CD14-positive monocyte (primary cell): Measurements from ENCODE around the gene ABO. TPM values are rescaled to one million over a fixed set of nuclear protein-coding genes. Genes with fewer than 3 reads are reported as not detected.

Experiments used
- DNase-seq, 3 donors: peaks; one replicate each; pipeline ENCODE4 v3.0.0-alpha.2; 2011 to 2022
- H2AFZ ChIP-seq: 2 replicates; pipeline ENCODE4 v1.6.0; 2012; ENCODE audit warnings: mild to moderate bottlenecking, low read depth, low read length, inconsistent platforms; ENCODE audit not compliant: insufficient read depth, poor library complexity, severe bottlenecking
- H3K27ac ChIP-seq, 2 donors: 1 replicate in 1 of 2; 2 replicates in 1 of 2; pipeline ENCODE4 v1.5.1; 2012 to 2013; ENCODE audit warnings: low read length in 2 of 2, control low read depth in 1 of 2, inconsistent platforms in 1 of 2, low read depth in 1 of 2, mild to moderate bottlenecking in 1 of 2
- H3K27me3 ChIP-seq, 2 donors: one replicate each; pipeline versions ENCODE4 v1.6.0 to v1.6.1; 2011 to 2013; ENCODE audit warnings: low read length in 2 of 2; ENCODE audit not compliant: control insufficient read depth in 2 of 2, insufficient read depth in 2 of 2
- H3K36me3 ChIP-seq, 2 donors: replicated peaks in 1 of 2; 1 replicate in 1 of 2; 2 replicates in 1 of 2; pipeline versions ENCODE4 v1.5.1 to v1.6.1; 2012 to 2013; ENCODE audit warnings: low read length in 2 of 2, control low read depth in 1 of 2, inconsistent platforms in 1 of 2, mild to moderate bottlenecking in 1 of 2; ENCODE audit not compliant: insufficient read depth in 2 of 2, control insufficient read depth in 1 of 2
- H3K4me1 ChIP-seq, 2 donors: 1 replicate in 1 of 2; 2 replicates in 1 of 2; pipeline versions ENCODE4 v1.5.1 to v1.6.1; 2012 to 2013; ENCODE audit warnings: low read length in 2 of 2, control low read depth in 1 of 2, inconsistent platforms in 1 of 2, mild to moderate bottlenecking in 1 of 2, moderate library complexity in 1 of 2; ENCODE audit not compliant: insufficient read depth in 2 of 2, control insufficient read depth in 1 of 2
- H3K4me2 ChIP-seq: replicated peaks from 2 replicates; pipeline ENCODE3; 2012; ENCODE audit warnings: low read length, moderate library complexity, mild to moderate bottlenecking; ENCODE audit not compliant: poor library complexity, severe bottlenecking; ENCODE audit errors: extremely low read depth
- H3K4me3 ChIP-seq, 3 experiments: fragments of 200-600 bp in 1 of 3; sonication (generic) in 1 of 3; replicated peaks in 1 of 3; 1 replicate in 2 of 3; 2 replicates in 1 of 3; pipeline ENCODE4 v1.5.1; 2011 to 2013; ENCODE audit warnings: low read length in 3 of 3, mild to moderate bottlenecking in 3 of 3, control low read depth in 2 of 3, low read depth in 2 of 3, inconsistent platforms in 1 of 3, moderate library complexity in 1 of 3
- H3K79me2 ChIP-seq: 2 replicates; pipeline ENCODE4 v1.6.0; 2012; ENCODE audit warnings: mild to moderate bottlenecking, control low read depth, inconsistent platforms, low read length, moderate library complexity; ENCODE audit not compliant: insufficient read depth
- H3K9ac ChIP-seq: 2 replicates; pipeline ENCODE4 v1.6.0; 2017; ENCODE audit warnings: low read length, mild to moderate bottlenecking; ENCODE audit not compliant: insufficient read depth, poor library complexity, severe bottlenecking
- H3K9me3 ChIP-seq, 2 donors: replicated peaks in 1 of 2; 1 replicate in 1 of 2; 2 replicates in 1 of 2; pipeline versions ENCODE4 v1.5.1 to v1.6.1; 2012 to 2013; ENCODE audit warnings: low read length in 2 of 2, control low read depth in 1 of 2; ENCODE audit not compliant: control insufficient read depth in 1 of 2, insufficient read depth in 1 of 2
- H4K20me1 ChIP-seq: 2 replicates; pipeline ENCODE4 v1.6.0; 2012; ENCODE audit warnings: mild to moderate bottlenecking, low read length, control low read depth, moderate library complexity; ENCODE audit not compliant: insufficient read depth
- H3K27ac Mint-ChIP-seq, 7 donors: one replicate each; pipeline ENCODE4 v1.8.0; 2020; ENCODE audit warnings: mild to moderate bottlenecking in 7 of 7, mixed read lengths in 7 of 7, moderate library complexity in 6 of 7, inconsistent platforms in 2 of 7
- H3K27me3 Mint-ChIP-seq, 3 donors: one replicate each; pipeline ENCODE4 v1.8.0; 2021 to 2022; ENCODE audit warnings: low read depth in 3 of 3, mild to moderate bottlenecking in 3 of 3, mixed read lengths in 3 of 3, moderate library complexity in 3 of 3, inconsistent platforms in 1 of 3
- H3K36me3 Mint-ChIP-seq, 2 donors: one replicate each; pipeline ENCODE4 v1.8.0; 2020; ENCODE audit warnings: mixed read lengths in 2 of 2, inconsistent platforms in 1 of 2, mild to moderate bottlenecking in 1 of 2
- H3K4me1 Mint-ChIP-seq: one replicate; pipeline ENCODE4 v1.8.0; 2020; ENCODE audit warnings: mild to moderate bottlenecking, mixed read lengths
- H3K4me3 Mint-ChIP-seq, 2 donors: one replicate each; pipeline ENCODE4 v1.8.0; 2020; ENCODE audit warnings: mild to moderate bottlenecking in 2 of 2, mixed read lengths in 2 of 2, moderate library complexity in 1 of 2
- H3K9me3 Mint-ChIP-seq, 7 donors: one replicate each; pipeline ENCODE4 v1.8.0; 2020 to 2022; ENCODE audit warnings: mixed read lengths in 7 of 7, mild to moderate bottlenecking in 6 of 7, moderate library complexity in 6 of 7, inconsistent platforms in 2 of 7
- WGBS: methylation state at CpG from one replicate; pipeline ENCODE4 v1.1.5; 2013; ENCODE audit warnings: missing lambda C conversion rate; ENCODE audit not compliant: insufficient coverage; 5-methylcytosine and 5-hydroxymethylcytosine counted together
- intact Hi-C, 2 donors: fragments of 100-400 bp; cut with micrococcal nuclease; formaldehyde crosslinking; loops; one replicate each; pipeline versions ENCODE4 v1.15.0 to v1.15.1; 2023
- polyA plus RNA-seq, 3 donors: library from polyadenylated mRNA; depleted of rRNA in 1 of 3; unstranded in 2 of 3; stranded (reverse) in 1 of 3; fragments of 300-500 nt in 2 of 3; fragments of >200 nt in 1 of 3; fragmentation: Illumina TruSeq in 2 of 3; gene quantifications; 1 replicate in 2 of 3; 2 replicates in 1 of 3; pipeline ENCODE4 v1.2.3, GENCODE V29; 2012 to 2021
- TF ChIP-seq, protein P1 (sequence below): fragments of 200-600 bp; IDR thresholded peaks from one replicate; pipeline ENCODE4 v1.8.0; 2022; ENCODE audit warnings: antibody characterized with exemption, mild to moderate bottlenecking

Gene ABO
- polyA plus RNA-seq, 3 donors, result 0.50 to 2.1 TPM; not detected in 1

DNA sequence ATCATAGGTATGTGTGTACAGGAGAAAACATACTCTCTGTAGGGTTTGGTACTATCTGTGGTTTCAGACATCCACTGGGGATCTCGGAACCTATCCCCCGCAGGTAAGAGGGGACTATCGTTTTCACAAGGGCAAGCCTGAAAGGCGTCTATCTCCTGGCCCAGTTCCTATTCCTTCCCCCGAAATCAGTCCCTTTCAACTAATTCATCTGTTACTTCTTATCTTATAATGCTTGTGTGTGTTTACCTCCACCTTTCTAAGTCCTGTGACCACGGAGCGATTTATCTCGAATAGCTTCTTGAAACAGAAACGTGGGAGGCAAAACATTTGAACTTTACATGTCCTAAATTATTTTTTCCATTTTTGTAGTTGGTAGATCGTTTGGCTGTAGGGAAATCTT, 11.4 kb downstream of the ABO start:
- H3K9me3 Mint-ChIP-seq, result peaks cover 0 to 2% (median 0%) of the 10 kb centered on the region in 7 donors
- no peaks in the 10 kb centered on the region for H3K36me3 ChIP-seq
- no peak overlapping the region for H2AFZ ChIP-seq
- H3K4me1 ChIP-seq, result no peaks in the 10 kb centered on the region
- intact Hi-C loops, result no loop called here
- peaks cover 0 to 6% (median 4%) of the 10 kb centered on the region in 3 donors for H3K27me3 Mint-ChIP-seq
- no peaks in the 10 kb centered on the region for H3K9me3 ChIP-seq
- DNase-seq, result no peak
- no peak overlapping the region for H3K4me3 ChIP-seq
- no CpG with 5 or more reads among the region's 10 CpGs for WGBS
- no peak overlapping the region for H3K9ac ChIP-seq
- no peaks in the 10 kb centered on the region for H3K4me1 Mint-ChIP-seq
- no peak overlapping the region for H3K27ac Mint-ChIP-seq
- H3K27ac ChIP-seq, result no peak overlapping the region
- TF ChIP-seq, protein P1, sequence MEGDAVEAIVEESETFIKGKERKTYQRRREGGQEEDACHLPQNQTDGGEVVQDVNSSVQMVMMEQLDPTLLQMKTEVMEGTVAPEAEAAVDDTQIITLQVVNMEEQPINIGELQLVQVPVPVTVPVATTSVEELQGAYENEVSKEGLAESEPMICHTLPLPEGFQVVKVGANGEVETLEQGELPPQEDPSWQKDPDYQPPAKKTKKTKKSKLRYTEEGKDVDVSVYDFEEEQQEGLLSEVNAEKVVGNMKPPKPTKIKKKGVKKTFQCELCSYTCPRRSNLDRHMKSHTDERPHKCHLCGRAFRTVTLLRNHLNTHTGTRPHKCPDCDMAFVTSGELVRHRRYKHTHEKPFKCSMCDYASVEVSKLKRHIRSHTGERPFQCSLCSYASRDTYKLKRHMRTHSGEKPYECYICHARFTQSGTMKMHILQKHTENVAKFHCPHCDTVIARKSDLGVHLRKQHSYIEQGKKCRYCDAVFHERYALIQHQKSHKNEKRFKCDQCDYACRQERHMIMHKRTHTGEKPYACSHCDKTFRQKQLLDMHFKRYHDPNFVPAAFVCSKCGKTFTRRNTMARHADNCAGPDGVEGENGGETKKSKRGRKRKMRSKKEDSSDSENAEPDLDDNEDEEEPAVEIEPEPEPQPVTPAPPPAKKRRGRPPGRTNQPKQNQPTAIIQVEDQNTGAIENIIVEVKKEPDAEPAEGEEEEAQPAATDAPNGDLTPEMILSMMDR, result no peak
- no peak overlapping the region for H3K4me3 Mint-ChIP-seq
- no peaks in the 10 kb centered on the region for H3K36me3 Mint-ChIP-seq
- no peak overlapping the region for H3K4me2 ChIP-seq
- H3K27me3 ChIP-seq, result no peaks in the 10 kb centered on the region
- H4K20me1 ChIP-seq, result no peaks in the 10 kb centered on the region
- no peaks in the 10 kb centered on the region for H3K79me2 ChIP-seq

DNA sequence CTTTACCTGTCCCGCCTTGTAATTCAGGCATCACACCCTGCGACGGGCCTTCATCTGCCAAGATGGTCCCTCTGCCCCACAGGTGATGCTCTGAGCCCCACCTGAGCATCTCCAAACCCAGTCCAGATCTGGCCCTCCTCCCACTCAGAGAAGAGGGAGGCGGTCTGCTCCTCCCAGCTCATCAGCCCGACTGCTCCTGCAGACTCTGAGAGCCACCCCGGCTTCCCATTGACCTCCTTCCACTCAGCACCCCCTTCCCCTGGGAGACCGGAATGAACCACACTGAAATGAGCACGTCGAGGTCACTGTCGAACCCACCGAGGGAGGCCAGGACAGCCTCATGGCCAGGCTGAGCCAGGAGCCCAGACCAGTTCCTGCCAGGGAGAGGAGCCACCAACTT, 12.8 kb downstream of the ABO start:
- Histone ChIP-seq H3K4me2 (no peak overlapping the region), H3K79me2 (no peaks in the 10 kb centered on the region), H3K9ac (no peak overlapping the region), H3K36me3 (no peaks in the 10 kb centered on the region), H3K4me1 (no peaks in the 10 kb centered on the region), H2AFZ (no peak overlapping the region), H3K4me3 (no peak overlapping the region), H4K20me1 (no peaks in the 10 kb centered on the region), H3K9me3 (no peaks in the 10 kb centered on the region), H3K27me3 (no peaks in the 10 kb centered on the region), H3K27ac (no peak overlapping the region)
- WGBS, result 90% methylated on average over 11 of the region's 11 CpGs
- Mint-ChIP-seq H3K4me1 (no peaks in the 10 kb centered on the region), H3K27me3 (peaks cover 3 to 6% (median 4%) of the 10 kb centered on the region in 3 donors), H3K4me3 (no peak overlapping the region), H3K9me3 (peaks cover 0 to 2% (median 0%) of the 10 kb centered on the region in 7 donors), H3K27ac (peak overlapping the region in 1 of 7 donors; percentile 58), H3K36me3 (no peaks in the 10 kb centered on the region)
- TF ChIP-seq, protein P1, result no peak
- intact Hi-C loops, result no loop called here
- no peak for DNase-seq
